ENCODE results near the gene GRK7. TPM values are rescaled to one million over a fixed set of nuclear protein-coding genes. Genes with fewer than 3 reads are reported as not detected.
A peak's percentile ranks its signal among the peaks of the same experiment; 100 is the strongest.
"Not testable (repeated sequence)": the region's sequence is repeated elsewhere in the genome, so short reads cannot be mapped to it uniquely, and the experiment has no call there.

The GRK7 gene
- polyA plus RNA-seq, 3 donors: 0.07 to 0.12 TPM; not detected in 1

DNA sequence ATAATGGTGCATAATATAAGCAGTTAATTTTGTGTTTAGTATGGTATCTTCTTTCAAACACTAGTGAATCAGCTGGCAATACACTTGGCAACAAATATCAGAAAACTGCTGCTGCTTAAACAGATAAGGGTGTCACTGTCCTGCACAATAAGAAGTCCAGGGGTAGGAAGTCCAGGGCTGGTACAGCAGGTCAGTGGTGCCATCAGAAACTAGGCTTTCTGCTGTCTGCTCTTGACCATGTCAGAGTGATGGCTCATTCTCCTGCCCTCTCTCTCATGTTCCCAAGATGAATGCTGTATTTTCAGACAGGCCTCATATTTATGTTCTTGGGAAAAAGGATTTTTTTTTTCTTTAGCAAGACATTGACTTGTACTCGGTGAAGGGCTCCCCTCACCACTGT is 9.2 kb upstream of the GRK7 start:
- DNase-seq (ENCODE audit: low read depth in 3 of 3, low spot score in 2 of 3): no peak

DNA sequence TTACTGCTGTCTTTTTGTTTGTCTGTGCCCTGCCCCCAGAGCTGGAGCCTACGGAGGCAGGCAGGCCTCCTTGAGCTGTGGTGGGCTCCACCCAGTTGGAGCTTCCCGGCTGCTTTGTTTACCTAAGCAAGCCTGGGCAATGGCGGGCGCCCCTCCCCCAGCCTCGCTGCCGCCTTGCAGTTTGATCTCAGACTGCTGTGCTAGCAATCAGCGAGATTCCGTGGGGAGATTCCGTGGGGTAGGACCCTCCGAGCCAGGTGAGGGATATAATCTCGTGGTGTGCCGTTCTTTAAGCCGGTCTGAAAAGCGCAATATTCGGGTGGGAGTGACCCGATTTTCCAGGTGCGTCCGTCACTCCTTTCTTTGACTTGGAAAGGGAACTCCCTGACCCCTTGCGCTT is 656 bp upstream of the GRK7 start:
- DNase-seq (ENCODE audit: low read depth in 3 of 3, low spot score in 2 of 3): not testable (repeated sequence)

DNA sequence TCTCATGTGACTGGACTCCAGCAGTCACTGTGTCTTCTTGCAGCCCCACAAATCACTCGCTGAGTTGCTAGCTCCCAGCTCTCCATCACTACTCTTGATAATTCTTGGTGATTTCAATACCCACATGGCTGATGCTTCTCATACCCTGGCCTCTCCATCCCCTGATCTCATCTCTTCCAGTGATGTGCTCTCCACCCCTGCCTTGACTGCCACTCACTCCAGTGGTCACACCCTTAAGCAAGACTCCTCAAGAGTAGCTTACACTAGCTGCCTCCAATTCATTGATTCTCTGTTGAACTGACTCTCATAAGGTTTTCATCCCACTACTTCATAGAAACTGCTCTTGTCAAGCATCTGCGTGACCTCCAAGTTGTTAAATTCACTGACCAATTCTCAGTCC is 837 bp downstream of the GRK7 start:
- DNase-seq (ENCODE audit: low read depth in 3 of 3, low spot score in 2 of 3): no peak

- no peak for DNase-seq (ENCODE audit: low read depth in 3 of 3, low spot score in 2 of 3)
These were observed 1.3 kb downstream of the GRK7 start for GRCh38 chr3:141764465-141764864.

DNA sequence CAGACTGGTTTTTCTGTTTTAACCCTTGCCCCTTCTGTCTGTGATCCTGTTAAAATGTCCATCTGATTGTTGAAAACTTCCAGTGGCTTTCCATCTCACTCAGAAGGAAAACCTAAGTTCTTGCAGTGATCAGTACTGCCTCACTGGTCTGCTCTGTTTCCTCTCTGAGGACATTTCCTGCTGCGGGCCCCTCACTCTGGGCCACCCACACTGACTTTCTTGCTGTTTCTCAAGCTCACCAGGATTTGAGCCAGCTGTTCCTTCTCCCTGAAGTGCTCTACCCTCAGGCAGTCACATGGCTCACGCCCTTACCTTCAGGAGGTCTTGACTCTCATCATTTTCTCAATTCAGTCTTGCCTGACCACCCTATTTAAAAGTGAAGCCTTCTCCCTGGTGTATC is 1.8 kb downstream of the GRK7 start:
- DNase-seq (ENCODE audit: low read depth in 3 of 3, low spot score in 2 of 3): peak; percentile 23 to 38 (median 27)

GRCh38 chr3:141767066-141767465 is 3.9 kb downstream of the GRK7 start:
- DNase-seq (ENCODE audit: low read depth in 3 of 3, low spot score in 2 of 3): no peak

- DNase-seq (ENCODE audit: low read depth in 3 of 3, low spot score in 2 of 3): no peak
These were observed 6.2 kb downstream of the GRK7 start for GRCh38 chr3:141769221-141769894.

- DNase-seq (ENCODE audit: low read depth in 3 of 3, low spot score in 2 of 3): no peak
These were observed 10.5 kb downstream of the GRK7 start for GRCh38 chr3:141773676-141774075.

DNA sequence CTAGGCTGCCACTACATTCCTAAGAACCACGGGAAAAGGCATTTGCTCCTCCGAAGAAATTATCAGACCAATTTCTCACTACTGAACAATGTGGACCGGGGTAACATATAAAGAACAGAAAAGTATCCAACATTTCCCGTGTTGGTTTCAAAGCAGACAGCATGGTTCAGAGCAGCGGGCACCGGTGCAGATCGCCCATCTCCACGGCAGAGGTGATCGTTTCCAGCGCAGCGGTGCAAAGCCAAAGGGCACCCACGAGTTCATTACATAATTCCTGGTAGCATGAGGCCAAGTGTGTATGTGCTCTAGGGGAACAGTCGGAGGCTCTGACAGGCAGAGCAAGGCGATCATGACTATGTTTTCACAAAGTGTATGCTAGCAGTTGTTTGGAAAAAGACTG is 13.2 kb downstream of the GRK7 start:
- DNase-seq (ENCODE audit: low read depth in 3 of 3, low spot score in 2 of 3): no peak

DNA sequence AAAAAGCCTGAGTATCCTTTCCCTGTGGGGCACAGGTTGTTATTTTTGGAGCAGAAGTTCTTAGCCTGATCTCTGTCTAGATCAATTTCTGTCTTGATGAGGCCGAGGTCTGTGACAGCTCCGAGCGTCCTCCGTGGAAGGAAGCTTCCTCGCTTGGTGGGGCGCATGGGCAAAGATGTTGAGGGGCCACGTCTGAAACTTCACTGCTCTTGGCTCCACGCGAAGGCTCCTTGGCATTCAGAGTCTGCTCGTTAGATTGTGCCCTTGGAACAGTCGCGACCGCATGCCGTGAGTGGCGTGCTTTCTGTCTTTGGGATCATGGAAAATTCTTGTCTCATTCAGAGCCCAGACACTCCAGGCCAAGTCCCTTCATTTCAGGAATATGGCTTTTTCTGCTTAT is 13.7 kb downstream of the GRK7 start:
- no peak for DNase-seq (ENCODE audit: low read depth in 3 of 3, low spot score in 2 of 3)

DNA sequence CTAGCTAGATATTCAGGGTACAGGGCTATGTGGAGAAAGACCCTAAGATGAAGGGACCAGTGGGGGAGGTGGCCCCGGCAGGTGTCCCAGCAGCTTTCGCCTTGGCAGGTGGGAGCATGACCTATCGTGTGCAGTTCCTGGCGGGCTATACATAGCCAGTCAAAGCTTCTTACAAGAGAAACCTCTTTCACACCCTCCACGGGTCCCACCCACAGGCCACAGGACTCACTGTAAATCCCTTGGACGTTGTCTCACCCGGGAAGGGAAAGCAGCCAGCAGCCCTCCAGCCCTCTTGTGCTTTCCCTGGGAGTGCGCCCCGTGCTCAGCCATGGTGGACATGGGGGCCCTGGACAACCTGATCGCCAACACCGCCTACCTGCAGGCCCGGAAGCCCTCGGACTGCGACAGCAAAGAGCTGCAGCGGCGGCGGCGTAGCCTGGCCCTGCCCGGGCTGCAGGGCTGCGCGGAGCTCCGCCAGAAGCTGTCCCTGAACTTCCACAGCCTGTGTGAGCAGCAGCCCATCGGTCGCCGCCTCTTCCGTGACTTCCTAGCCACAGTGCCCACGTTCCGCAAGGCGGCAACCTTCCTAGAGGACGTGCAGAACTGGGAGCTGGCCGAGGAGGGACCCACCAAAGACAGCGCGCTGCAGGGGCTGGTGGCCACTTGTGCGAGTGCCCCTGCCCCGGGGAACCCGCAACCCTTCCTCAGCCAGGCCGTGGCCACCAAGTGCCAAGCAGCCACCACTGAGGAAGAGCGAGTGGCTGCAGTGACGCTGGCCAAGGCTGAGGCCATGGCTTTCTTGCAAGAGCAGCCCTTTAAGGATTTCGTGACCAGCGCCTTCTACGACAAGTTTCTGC is 15.0 kb downstream of the GRK7 start:
- DNase-seq (ENCODE audit: low read depth in 3 of 3, low spot score in 2 of 3): no peak

- DNase-seq (ENCODE audit: low read depth in 3 of 3, low spot score in 2 of 3): no peak
These were observed 16.5 kb downstream of the GRK7 start for GRCh38 chr3:141779667-141780066.

DNA sequence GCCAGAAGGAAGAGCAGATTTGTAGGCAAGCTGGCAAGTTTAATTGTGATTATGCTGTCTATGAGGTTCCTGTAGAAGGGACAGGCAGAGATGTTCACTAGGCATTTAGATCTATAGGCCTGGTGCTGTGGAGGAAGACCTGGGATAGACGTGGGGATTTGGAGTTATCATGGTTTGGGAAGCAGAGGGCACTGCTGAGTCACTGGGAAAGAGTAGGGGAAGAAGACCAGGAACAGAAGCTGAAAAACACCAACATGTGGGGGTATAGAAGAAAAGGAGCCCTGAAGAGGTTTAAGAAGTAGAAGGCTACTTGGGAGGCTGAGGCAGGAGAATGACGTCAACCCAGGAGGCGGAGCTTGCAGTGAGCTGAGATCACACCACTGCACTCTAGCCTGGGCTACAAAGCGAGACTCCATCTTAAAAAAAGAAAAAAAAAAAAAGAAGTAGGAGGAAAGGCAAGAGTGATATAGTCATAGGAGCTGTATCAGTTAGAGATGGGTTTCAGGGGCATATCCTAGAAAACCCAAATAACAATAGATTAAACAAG is 19.3 kb downstream of the GRK7 start:
- no peak for DNase-seq (ENCODE audit: low read depth in 3 of 3, low spot score in 2 of 3)

DNA sequence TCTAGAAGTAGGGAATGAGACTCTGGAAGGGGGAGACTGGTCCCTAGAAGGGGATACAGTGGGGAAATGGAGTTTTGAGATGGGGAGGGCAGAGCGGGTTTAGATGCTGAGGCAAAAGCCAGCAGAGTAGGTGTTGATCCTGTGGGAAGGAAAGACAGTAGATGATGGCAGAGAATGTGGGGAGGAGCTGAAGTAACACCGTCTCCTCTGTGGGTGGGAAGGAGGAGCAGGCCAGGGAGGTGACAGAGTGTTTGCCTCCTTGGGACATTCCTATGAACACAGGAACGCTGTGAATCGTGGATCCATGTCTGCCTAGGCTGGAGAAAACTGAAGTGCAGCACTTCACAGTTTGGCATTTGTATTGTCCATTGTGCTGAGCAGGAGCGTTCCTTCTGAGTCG is 20.4 kb downstream of the GRK7 start:
- no peak for DNase-seq (ENCODE audit: low read depth in 3 of 3, low spot score in 2 of 3)

DNA sequence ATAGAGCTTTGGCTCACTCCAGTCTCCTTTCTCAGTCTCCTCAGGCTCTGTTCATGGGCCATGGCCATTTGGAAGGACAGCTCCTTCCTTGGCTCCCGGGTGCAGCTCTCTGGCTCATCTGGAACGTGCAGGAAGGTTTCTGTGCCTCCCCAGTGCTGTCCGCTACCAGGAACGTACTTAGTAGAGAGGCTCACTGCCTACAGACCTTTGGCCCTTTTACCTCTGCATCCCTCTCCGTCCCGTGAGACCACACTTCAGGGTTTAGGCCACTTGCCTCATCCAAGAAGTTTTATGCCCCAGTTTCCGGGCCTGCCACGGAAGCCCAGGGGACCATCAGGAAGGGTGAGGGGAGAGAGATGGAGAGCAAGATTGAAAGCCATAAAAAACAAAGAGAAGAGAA is 20.9 kb downstream of the GRK7 start:
- DNase-seq (ENCODE audit: low read depth in 3 of 3, low spot score in 2 of 3): no peak

GRCh38 chr3:141784531-141784930 is 21.3 kb downstream of the GRK7 start:
- DNase-seq (ENCODE audit: low read depth in 3 of 3, low spot score in 2 of 3): no peak

GRCh38 chr3:141788149-141788548 is 24.9 kb downstream of the GRK7 start:
- DNase-seq (ENCODE audit: low read depth in 3 of 3, low spot score in 2 of 3): no peak

- not testable (repeated sequence) for DNase-seq (ENCODE audit: low read depth in 3 of 3, low spot score in 2 of 3)
These were observed 25.5 kb downstream of the GRK7 start for GRCh38 chr3:141788750-141789149.

- DNase-seq (ENCODE audit: low read depth in 3 of 3, low spot score in 2 of 3): no peak
These were observed 26.1 kb downstream of the GRK7 start for GRCh38 chr3:141789281-141789680.

- DNase-seq (ENCODE audit: low read depth in 3 of 3, low spot score in 2 of 3): no peak
These were observed 27.0 kb downstream of the GRK7 start for GRCh38 chr3:141790171-141790570.

GRCh38 chr3:141792495-141792894 is 29.3 kb downstream of the GRK7 start:
- DNase-seq (ENCODE audit: low read depth in 3 of 3, low spot score in 2 of 3): no peak
